GM12878 (cell line): Measurements from ENCODE around the gene TSPAN16.

Source experiments
- E2F4 ChIP-seq: IDR thresholded peaks from 2 replicates; pipeline ENCODE4 v1.6.1; 2012; ENCODE audit warnings: low read depth, low read length, improper control_type of control experiment
- EZH2 ChIP-seq: IDR thresholded peaks from 2 replicates; pipeline ENCODE4 v1.6.1; 2012; ENCODE audit warnings: low read depth, mild to moderate bottlenecking, control low read depth, inconsistent platforms, low read length, borderline replicate concordance; ENCODE audit not compliant: control insufficient read depth
- HDGF ChIP-seq: fragments of 450-650 bp; IDR thresholded peaks from 2 replicates; pipeline ENCODE4 v1.6.1; 2016; ENCODE audit warnings: antibody characterized with exemption
- HSF1 ChIP-seq: fragments of 150-350 bp; IDR thresholded peaks from 2 replicates; pipeline ENCODE4 v1.6.1; 2014; ENCODE audit warnings: mild to moderate bottlenecking, low read depth, low read length
- IKZF2 ChIP-seq, 2 experiments: fragments of 450-650 bp; IDR thresholded peaks; 2 replicates each; pipeline ENCODE4 v1.6.1; 2017; ENCODE audit warnings: mild to moderate bottlenecking in 2 of 2, moderate library complexity in 2 of 2
- JUNB ChIP-seq: IDR thresholded peaks from 2 replicates; pipeline ENCODE4 v1.6.1; 2016; ENCODE audit warnings: antibody characterized with exemption, mild to moderate bottlenecking
- NFYA ChIP-seq: IDR thresholded peaks from 2 replicates; pipeline ENCODE4 v1.6.1; 2011; ENCODE audit warnings: low read depth, mild to moderate bottlenecking, low read length, improper control_type of control experiment, borderline replicate concordance
- POLR2A ChIP-seq: IDR thresholded peaks from 2 replicates; pipeline ENCODE4 v1.6.1; 2011; ENCODE audit warnings: low read depth, mild to moderate bottlenecking, low read length
- RB1 ChIP-seq: fragments of 450-650 bp; formaldehyde crosslinking; IDR thresholded peaks from 2 replicates; pipeline ENCODE4 v1.6.1; 2017; ENCODE audit warnings: mild to moderate bottlenecking, borderline replicate concordance
- REST ChIP-seq: IDR thresholded peaks from 2 replicates; pipeline ENCODE4 v1.6.1; 2012; ENCODE audit warnings: mild to moderate bottlenecking, low read depth, low read length
- SMC3 ChIP-seq: IDR thresholded peaks from 2 replicates; pipeline ENCODE4 v1.6.1; 2011; ENCODE audit warnings: low read length, improper control_type of control experiment, borderline replicate concordance
- TF ChIP-seq, protein P1 (sequence below): fragments of 450-650 bp; IDR thresholded peaks from 2 replicates; pipeline ENCODE4 v1.6.1; 2017; ENCODE audit warnings: antibody characterized with exemption, mild to moderate bottlenecking, moderate library complexity
- TF ChIP-seq, protein P2 (sequence below), 3 experiments: IDR thresholded peaks in 2 of 3; conservative IDR thresholded peaks in 1 of 3; 2 replicates each; pipeline ENCODE4 v1.5.1; 2011; ENCODE audit warnings: low read depth in 3 of 3, low read length in 3 of 3, mild to moderate bottlenecking in 3 of 3, control low read depth in 2 of 3, moderate library complexity in 2 of 3, inconsistent platforms in 1 of 3, mixed read lengths in 1 of 3; ENCODE audit not compliant: control insufficient read depth in 2 of 3, insufficient read depth in 1 of 3; ENCODE audit errors: extremely low read depth in 1 of 3

DNA sequence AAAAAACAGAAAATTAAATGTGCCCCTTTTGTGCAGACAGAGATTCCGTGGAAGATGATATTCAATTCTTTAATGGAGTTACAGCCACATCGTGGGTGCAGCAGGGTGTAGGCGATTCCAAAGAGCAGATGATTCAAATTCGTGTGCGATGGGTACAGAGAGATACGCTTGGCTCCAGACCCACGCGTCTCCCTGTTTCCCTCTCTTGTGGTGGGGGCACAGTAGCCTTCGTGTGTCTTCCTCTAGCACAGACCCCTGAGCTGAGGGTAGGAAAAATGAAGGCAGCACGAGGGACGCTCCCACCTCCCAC, 4.8 kb downstream of the TSPAN16 start:
- TF ChIP-seq HSF1 (no peak), EZH2 (no peak), POLR2A (no peak), HDGF (no peak), E2F4 (no peak), RB1 (no peak), IKZF2 (IDR thresholded peaks at IDR 0.05) (no peak), SMC3 (no peak), NFYA (no peak), JUNB (no peak), REST (no peak)
- TF ChIP-seq, protein P1, sequence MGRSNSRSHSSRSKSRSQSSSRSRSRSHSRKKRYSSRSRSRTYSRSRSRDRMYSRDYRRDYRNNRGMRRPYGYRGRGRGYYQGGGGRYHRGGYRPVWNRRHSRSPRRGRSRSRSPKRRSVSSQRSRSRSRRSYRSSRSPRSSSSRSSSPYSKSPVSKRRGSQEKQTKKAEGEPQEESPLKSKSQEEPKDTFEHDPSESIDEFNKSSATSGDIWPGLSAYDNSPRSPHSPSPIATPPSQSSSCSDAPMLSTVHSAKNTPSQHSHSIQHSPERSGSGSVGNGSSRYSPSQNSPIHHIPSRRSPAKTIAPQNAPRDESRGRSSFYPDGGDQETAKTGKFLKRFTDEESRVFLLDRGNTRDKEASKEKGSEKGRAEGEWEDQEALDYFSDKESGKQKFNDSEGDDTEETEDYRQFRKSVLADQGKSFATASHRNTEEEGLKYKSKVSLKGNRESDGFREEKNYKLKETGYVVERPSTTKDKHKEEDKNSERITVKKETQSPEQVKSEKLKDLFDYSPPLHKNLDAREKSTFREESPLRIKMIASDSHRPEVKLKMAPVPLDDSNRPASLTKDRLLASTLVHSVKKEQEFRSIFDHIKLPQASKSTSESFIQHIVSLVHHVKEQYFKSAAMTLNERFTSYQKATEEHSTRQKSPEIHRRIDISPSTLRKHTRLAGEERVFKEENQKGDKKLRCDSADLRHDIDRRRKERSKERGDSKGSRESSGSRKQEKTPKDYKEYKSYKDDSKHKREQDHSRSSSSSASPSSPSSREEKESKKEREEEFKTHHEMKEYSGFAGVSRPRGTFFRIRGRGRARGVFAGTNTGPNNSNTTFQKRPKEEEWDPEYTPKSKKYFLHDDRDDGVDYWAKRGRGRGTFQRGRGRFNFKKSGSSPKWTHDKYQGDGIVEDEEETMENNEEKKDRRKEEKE, result no peak
- TF ChIP-seq, protein P2, sequence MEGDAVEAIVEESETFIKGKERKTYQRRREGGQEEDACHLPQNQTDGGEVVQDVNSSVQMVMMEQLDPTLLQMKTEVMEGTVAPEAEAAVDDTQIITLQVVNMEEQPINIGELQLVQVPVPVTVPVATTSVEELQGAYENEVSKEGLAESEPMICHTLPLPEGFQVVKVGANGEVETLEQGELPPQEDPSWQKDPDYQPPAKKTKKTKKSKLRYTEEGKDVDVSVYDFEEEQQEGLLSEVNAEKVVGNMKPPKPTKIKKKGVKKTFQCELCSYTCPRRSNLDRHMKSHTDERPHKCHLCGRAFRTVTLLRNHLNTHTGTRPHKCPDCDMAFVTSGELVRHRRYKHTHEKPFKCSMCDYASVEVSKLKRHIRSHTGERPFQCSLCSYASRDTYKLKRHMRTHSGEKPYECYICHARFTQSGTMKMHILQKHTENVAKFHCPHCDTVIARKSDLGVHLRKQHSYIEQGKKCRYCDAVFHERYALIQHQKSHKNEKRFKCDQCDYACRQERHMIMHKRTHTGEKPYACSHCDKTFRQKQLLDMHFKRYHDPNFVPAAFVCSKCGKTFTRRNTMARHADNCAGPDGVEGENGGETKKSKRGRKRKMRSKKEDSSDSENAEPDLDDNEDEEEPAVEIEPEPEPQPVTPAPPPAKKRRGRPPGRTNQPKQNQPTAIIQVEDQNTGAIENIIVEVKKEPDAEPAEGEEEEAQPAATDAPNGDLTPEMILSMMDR (IDR thresholded peaks at IDR 0.05 in 2 of 3, conservative IDR thresholded peaks at IDR 0.05 in 1 of 3; ENCODE audit: control insufficient read depth in 2 of 3, extremely low read depth in 1 of 3, insufficient read depth in 1 of 3, low read depth in 3 of 3, low read length in 3 of 3), result no peak
